NT2/D1 (cell line): ENCODE measurements around the gene CMPK2.
A peak's percentile ranks its signal among the peaks of the same experiment; 100 is the strongest.

Source experiments
- DNase-seq: peaks from one replicate; pipeline ENCODE4 v3.0.0-alpha.2; 2011; ENCODE audit warnings: low read depth, low spot score
- H3K27me3 ChIP-seq: 2 replicates; pipeline ENCODE4 v1.6.0; 2011; ENCODE audit warnings: mild to moderate bottlenecking; ENCODE audit not compliant: insufficient read length, insufficient read depth
- H3K36me3 ChIP-seq: 2 replicates; pipeline ENCODE4 v1.6.1; 2011; ENCODE audit warnings: mild to moderate bottlenecking, low read length, mixed read lengths; ENCODE audit not compliant: insufficient read depth, insufficient read length
- H3K4me1 ChIP-seq: 2 replicates; pipeline ENCODE4 v1.5.1; 2011; ENCODE audit not compliant: insufficient read depth, insufficient read length
- H3K4me3 ChIP-seq: 2 replicates; pipeline ENCODE4 v1.5.1; 2011; ENCODE audit warnings: low read depth; ENCODE audit not compliant: insufficient read length
- H3K9ac ChIP-seq: 2 replicates; pipeline ENCODE4 v1.6.0; 2011; ENCODE audit warnings: low read depth; ENCODE audit not compliant: insufficient read length
- H3K9me3 ChIP-seq: 2 replicates; pipeline ENCODE4 v1.5.1; 2011; ENCODE audit warnings: mild to moderate bottlenecking, low read length; ENCODE audit not compliant: insufficient read depth
- SUZ12 ChIP-seq: IDR thresholded peaks from 2 replicates; pipeline ENCODE4 v1.6.1; 2011; ENCODE audit not compliant: insufficient read length, insufficient read depth; ENCODE audit errors: extremely low read depth
- YY1 ChIP-seq: IDR thresholded peaks from 2 replicates; pipeline ENCODE4 v1.6.1; 2011; ENCODE audit not compliant: insufficient read length, insufficient read depth
- ZNF274 ChIP-seq: IDR thresholded peaks from 2 replicates; pipeline ENCODE4 v1.6.1; 2011; ENCODE audit warnings: mild to moderate bottlenecking, low read depth, low read length

The CMPK2 gene, protein sequence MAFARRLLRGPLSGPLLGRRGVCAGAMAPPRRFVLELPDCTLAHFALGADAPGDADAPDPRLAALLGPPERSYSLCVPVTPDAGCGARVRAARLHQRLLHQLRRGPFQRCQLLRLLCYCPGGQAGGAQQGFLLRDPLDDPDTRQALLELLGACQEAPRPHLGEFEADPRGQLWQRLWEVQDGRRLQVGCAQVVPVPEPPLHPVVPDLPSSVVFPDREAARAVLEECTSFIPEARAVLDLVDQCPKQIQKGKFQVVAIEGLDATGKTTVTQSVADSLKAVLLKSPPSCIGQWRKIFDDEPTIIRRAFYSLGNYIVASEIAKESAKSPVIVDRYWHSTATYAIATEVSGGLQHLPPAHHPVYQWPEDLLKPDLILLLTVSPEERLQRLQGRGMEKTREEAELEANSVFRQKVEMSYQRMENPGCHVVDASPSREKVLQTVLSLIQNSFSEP

GRCh38 chr2:6865346-6866274 is at the start of gene CMPK2:
Gene CMPK2, minus strand, starts transcription at chr2:6865907. Its CDS starts 211 bp downstream, at chr2:6865696.
- TF ChIP-seq YY1 (no peak), ZNF274 (no peak), SUZ12 (no peak)
- peak; percentile 33 for DNase-seq

GRCh38 chr2:6915399-6915798 is 49.7 kb upstream of the CMPK2 start:
- no peaks in the 10 kb centered on the region for H3K27me3 ChIP-seq

More at GRCh38 chr2:6865346-6866274, at the start of gene CMPK2:
- Histone ChIP-seq H3K4me3 (peak within 1 kb of the TSS; percentile 57), H3K36me3 (no peaks in the 10 kb centered on the region), H3K9ac (peak within 1 kb of the TSS; percentile 74), H3K27me3 (peaks cover 29% of the 10 kb centered on the region), H3K9me3 (peaks cover 13% of the 10 kb centered on the region; the same call in 1 of the 2 replicates), H3K4me1 (peaks cover 2% of the 10 kb centered on the region)

DNA sequence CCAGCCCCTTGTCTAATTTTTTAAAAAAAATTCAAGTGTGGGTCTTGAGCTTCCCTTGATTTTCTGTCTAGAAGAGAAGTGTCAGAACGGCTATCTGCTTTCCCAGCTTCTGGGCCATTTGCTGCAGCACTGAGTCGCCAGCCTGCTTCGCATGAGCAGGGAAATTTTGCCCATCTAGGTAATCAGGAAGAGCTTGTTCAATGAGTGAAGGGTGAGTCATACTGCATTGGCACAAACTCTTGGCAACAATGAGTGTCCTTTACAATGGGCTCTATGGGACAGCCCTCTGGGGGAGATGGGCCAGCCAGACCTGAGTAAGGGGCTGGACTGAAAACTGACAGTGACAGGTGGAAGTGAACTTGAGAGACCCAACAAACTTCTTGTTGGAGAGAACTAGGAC is 49.1 kb upstream of the CMPK2 start:
- Histone ChIP-seq H3K36me3 (peaks cover 4% of the 10 kb centered on the region), H3K9ac (no peak overlapping the region), H3K4me1 (peaks cover 9% of the 10 kb centered on the region), H3K27me3 (no peaks in the 10 kb centered on the region), H3K4me3 (no peak overlapping the region), H3K9me3 (no peaks in the 10 kb centered on the region)
- no peak for DNase-seq
- TF ChIP-seq YY1: no peak
- no peak for TF ChIP-seq ZNF274
- TF ChIP-seq SUZ12: no peak

More at GRCh38 chr2:6915399-6915798, 49.7 kb upstream of the CMPK2 start:
- H3K9me3 ChIP-seq: no peaks in the 10 kb centered on the region
- H3K4me3 ChIP-seq: no peak overlapping the region
- DNase-seq: peak; percentile 43
- peaks cover 4% of the 10 kb centered on the region for H3K36me3 ChIP-seq
- H3K9ac ChIP-seq: no peak overlapping the region
- H3K4me1 ChIP-seq: peaks cover 9% of the 10 kb centered on the region
- TF ChIP-seq ZNF274: no peak
- no peak for TF ChIP-seq SUZ12
- no peak for TF ChIP-seq YY1

GRCh38 chr2:6913415-6914157 is 47.9 kb upstream of the CMPK2 start:
- H3K9ac ChIP-seq: no peak overlapping the region
- DNase-seq: no peak
- H3K4me3 ChIP-seq: no peak overlapping the region
- H3K27me3 ChIP-seq: no peaks in the 10 kb centered on the region
- no peak for TF ChIP-seq YY1
- no peak for TF ChIP-seq SUZ12
- no peak for TF ChIP-seq ZNF274
- peaks cover 6% of the 10 kb centered on the region for H3K4me1 ChIP-seq
- H3K36me3 ChIP-seq: no peaks in the 10 kb centered on the region
- no peaks in the 10 kb centered on the region for H3K9me3 ChIP-seq

- Histone ChIP-seq H3K9ac (no peak overlapping the region), H3K36me3 (no peaks in the 10 kb centered on the region), H3K4me3 (no peak overlapping the region), H3K9me3 (no peaks in the 10 kb centered on the region), H3K4me1 (peaks cover 3% of the 10 kb centered on the region), H3K27me3 (no peaks in the 10 kb centered on the region)
- TF ChIP-seq ZNF274 (no peak), SUZ12 (no peak), YY1 (no peak)
- DNase-seq: no peak
These were observed 46.0 kb upstream of the CMPK2 start for GRCh38 chr2:6911721-6912120.

- no peak for DNase-seq
- no peaks in the 10 kb centered on the region for H3K27me3 ChIP-seq
- no peak overlapping the region for H3K4me3 ChIP-seq
- H3K9ac ChIP-seq: no peak overlapping the region
- no peak for TF ChIP-seq YY1
- H3K36me3 ChIP-seq: no peaks in the 10 kb centered on the region
- H3K9me3 ChIP-seq: no peaks in the 10 kb centered on the region
- no peaks in the 10 kb centered on the region for H3K4me1 ChIP-seq
These were observed 44.0 kb upstream of the CMPK2 start for GRCh38 chr2:6909431-6910385.
